NCI-H2081 (cell line): ENCODE measurements around the gene SETBP1.

Source experiments
- DNase-seq, 2 experiments: peaks; one replicate each; lab custom pipeline; 2025; lab: John Stamatoyannopoulos, UW

Gene SETBP1

GRCh38 chr18:44841752-44842587, 161.3 kb downstream of the SETBP1 start:
- peak in 1 of 2 experiments; percentile 41 for DNase-seq

- no peak for DNase-seq
Measured at GRCh38 chr18:44842588-44843412, 162.1 kb downstream of the SETBP1 start.

GRCh38 chr18:44844486-44844885, 163.8 kb downstream of the SETBP1 start:
- no peak for DNase-seq

GRCh38 chr18:44846450-44846849, 165.8 kb downstream of the SETBP1 start:
- no peak for DNase-seq

GRCh38 chr18:44848644-44849335, 168.1 kb downstream of the SETBP1 start:
- DNase-seq: peak in 1 of 2 experiments; percentile 63

- no peak for DNase-seq
Measured at GRCh38 chr18:44849361-44849760, 168.7 kb downstream of the SETBP1 start.

GRCh38 chr18:44850001-44850400, 169.3 kb downstream of the SETBP1 start:
- no peak for DNase-seq

- peak; percentile 44 to 45 for DNase-seq
Measured at GRCh38 chr18:44851856-44852621, 171.4 kb downstream of the SETBP1 start.

- peak; percentile 27 to 69 for DNase-seq
Measured at GRCh38 chr18:44852818-44853217, 172.1 kb downstream of the SETBP1 start.

- no peak for DNase-seq
Measured at GRCh38 chr18:44853430-44853829, 172.7 kb downstream of the SETBP1 start.

GRCh38 chr18:44855681-44856080, 175.0 kb downstream of the SETBP1 start:
- no peak for DNase-seq

- no peak for DNase-seq
Measured at GRCh38 chr18:44856157-44856556, 175.5 kb downstream of the SETBP1 start.

GRCh38 chr18:44857081-44857480, 176.4 kb downstream of the SETBP1 start:
- DNase-seq: no peak

GRCh38 chr18:44857744-44858491, 177.2 kb downstream of the SETBP1 start:
- no peak for DNase-seq

GRCh38 chr18:44859263-44859662, 178.6 kb downstream of the SETBP1 start:
- no peak for DNase-seq

- DNase-seq: no peak
Measured at GRCh38 chr18:44859751-44860439, 179.2 kb downstream of the SETBP1 start.

GRCh38 chr18:44862112-44862511, 181.4 kb downstream of the SETBP1 start:
- no peak for DNase-seq

GRCh38 chr18:44866103-44866502, 185.4 kb downstream of the SETBP1 start:
- DNase-seq: no peak

- no peak for DNase-seq
Measured at GRCh38 chr18:44869533-44869932, 188.8 kb downstream of the SETBP1 start.
